H9 (cell line): ENCODE results near the gene ATXN7L3. TPM values are rescaled to one million over a fixed set of nuclear protein-coding genes. Genes with fewer than 3 reads are reported as not detected.

Source experiments
- DNase-seq: peaks from one replicate; pipeline ENCODE4 v3.0.0-alpha.2; 2017
- H2AFZ ChIP-seq: one replicate; pipeline ENCODE4 v1.6.1; 2013; ENCODE audit warnings: mild to moderate bottlenecking, low read length, control low read depth, moderate library complexity
- H2AK5ac ChIP-seq: 2 replicates; pipeline ENCODE4 v1.6.1; 2013; ENCODE audit warnings: low read length, control low read depth, mixed read lengths; ENCODE audit not compliant: insufficient read length
- H2BK120ac ChIP-seq: one replicate; pipeline ENCODE4 v1.6.1; 2013; ENCODE audit warnings: low read depth, mild to moderate bottlenecking, low read length, control low read depth, inconsistent platforms; ENCODE audit not compliant: poor library complexity, severe bottlenecking
- H2BK12ac ChIP-seq: 2 replicates; pipeline ENCODE4 v1.6.1; 2013; ENCODE audit warnings: low read length, control low read depth, mixed read lengths, low read depth; ENCODE audit not compliant: insufficient read length
- H2BK15ac ChIP-seq: 2 replicates; pipeline ENCODE4 v1.6.1; 2013; ENCODE audit warnings: low read depth, low read length, control low read depth
- H2BK20ac ChIP-seq: one replicate; pipeline ENCODE4 v1.6.1; 2013; ENCODE audit warnings: low read depth, mild to moderate bottlenecking, low read length, control low read depth, inconsistent platforms; ENCODE audit not compliant: poor library complexity, severe bottlenecking
- H2BK5ac ChIP-seq: 2 replicates; pipeline ENCODE4 v1.6.1; 2013; ENCODE audit warnings: low read length, control low read depth, mixed read lengths; ENCODE audit not compliant: insufficient read length
- H3K14ac ChIP-seq: 2 replicates; pipeline ENCODE4 v1.6.1; 2013; ENCODE audit warnings: low read length, control low read depth; ENCODE audit not compliant: insufficient read depth
- H3K18ac ChIP-seq: 2 replicates; pipeline ENCODE4 v1.6.1; 2013; ENCODE audit warnings: low read depth, mild to moderate bottlenecking, mixed read lengths, low read length, control low read depth; ENCODE audit not compliant: insufficient read length
- H3K23ac ChIP-seq: 2 replicates; pipeline ENCODE4 v1.6.1; 2013; ENCODE audit warnings: low read length, control low read depth, mixed read lengths, low read depth; ENCODE audit not compliant: insufficient read length
- H3K23me2 ChIP-seq: 2 replicates; pipeline ENCODE4 v1.6.1; 2013; ENCODE audit warnings: low read depth, mild to moderate bottlenecking, mixed read lengths, low read length, control low read depth; ENCODE audit not compliant: insufficient read length, poor library complexity, severe bottlenecking
- H3K27ac ChIP-seq: 2 replicates; pipeline ENCODE4 v1.5.1; 2013; ENCODE audit warnings: low read length, control low read depth, mixed read lengths, low read depth; ENCODE audit not compliant: insufficient read length
- H3K27me3 ChIP-seq: 2 replicates; pipeline ENCODE4 v1.6.1; 2013; ENCODE audit warnings: low read length, control low read depth, inconsistent platforms; ENCODE audit not compliant: insufficient read depth
- H3K4ac ChIP-seq: 2 replicates; pipeline ENCODE4 v1.6.1; 2013; ENCODE audit warnings: low read depth, mild to moderate bottlenecking, control low read depth, inconsistent platforms, low read length, moderate library complexity
- H3K4me1 ChIP-seq: 2 replicates; pipeline ENCODE4 v1.6.1; 2013; ENCODE audit warnings: low read length, control low read depth, inconsistent platforms; ENCODE audit not compliant: insufficient read depth
- H3K4me2 ChIP-seq: 2 replicates; pipeline ENCODE4 v1.6.1; 2013; ENCODE audit warnings: low read length, control low read depth, mixed read lengths; ENCODE audit not compliant: insufficient read length, insufficient read depth
- H3K56ac ChIP-seq: 2 replicates; pipeline ENCODE4 v1.6.1; 2013; ENCODE audit warnings: low read depth, mild to moderate bottlenecking, mixed read lengths, low read length, control low read depth; ENCODE audit not compliant: insufficient read length
- H3K79me1 ChIP-seq: 2 replicates; pipeline ENCODE4 v1.6.1; 2013; ENCODE audit warnings: low read depth, mild to moderate bottlenecking, moderate library complexity, low read length, control low read depth, inconsistent platforms; ENCODE audit not compliant: insufficient read depth, poor library complexity, severe bottlenecking
- H3K79me2 ChIP-seq: 2 replicates; pipeline ENCODE4 v1.6.1; 2013; ENCODE audit warnings: low read length, control low read depth, inconsistent platforms; ENCODE audit not compliant: insufficient read depth
- H3K9ac ChIP-seq: 2 replicates; pipeline ENCODE4 v1.6.1; 2013; ENCODE audit warnings: low read length, control low read depth, mixed read lengths; ENCODE audit not compliant: insufficient read length; ENCODE audit errors: extremely low read depth
- H3K9me3 ChIP-seq: one replicate; pipeline ENCODE4 v1.6.1; 2013; ENCODE audit warnings: low read depth, low read length, inconsistent platforms; ENCODE audit not compliant: control insufficient read depth
- H3T11ph ChIP-seq: one replicate; pipeline ENCODE4 v1.6.1; 2013; ENCODE audit warnings: mild to moderate bottlenecking, low read length, control low read depth, inconsistent platforms
- H4K20me1 ChIP-seq: one replicate; pipeline ENCODE4 v1.6.1; 2013; ENCODE audit not compliant: control insufficient read depth, insufficient read length, insufficient read depth
- H4K5ac ChIP-seq: 2 replicates; pipeline ENCODE4 v1.6.1; 2013; ENCODE audit warnings: low read depth, mild to moderate bottlenecking, mixed read lengths, low read length, control low read depth; ENCODE audit not compliant: insufficient read length
- H4K8ac ChIP-seq: replicated peaks from 2 replicates; pipeline ENCODE4 v1.6.1; 2013; ENCODE audit warnings: low read length, control low read depth, mixed read lengths, low read depth; ENCODE audit not compliant: insufficient read length
- H4K91ac ChIP-seq: 2 replicates; pipeline ENCODE4 v1.6.1; 2013; ENCODE audit warnings: low read depth, mild to moderate bottlenecking, moderate library complexity, mixed read lengths, low read length, control low read depth; ENCODE audit not compliant: insufficient read length
- H3K27ac Mint-ChIP-seq, 3 experiments: 2 replicates in 2 of 3; 3 replicates in 1 of 3; pipeline ENCODE4 v1.8.0; 2020 to 2021; ENCODE audit warnings: mixed read lengths in 3 of 3, mild to moderate bottlenecking in 1 of 3, moderate library complexity in 1 of 3
- H3K27me3 Mint-ChIP-seq: 2 replicates; pipeline ENCODE4 v1.8.0; 2021; ENCODE audit warnings: low read depth, mild to moderate bottlenecking, moderate library complexity, mixed read lengths
- H3K36me3 Mint-ChIP-seq, 3 experiments: 2 replicates in 2 of 3; 3 replicates in 1 of 3; pipeline ENCODE4 v1.8.0; 2020 to 2021; ENCODE audit warnings: low read depth in 3 of 3, mixed read lengths in 3 of 3; ENCODE audit not compliant: insufficient read depth in 1 of 3
- H3K4me1 Mint-ChIP-seq, 2 experiments: 2 replicates each; pipeline ENCODE4 v1.8.0; 2020; ENCODE audit warnings: mixed read lengths in 2 of 2
- H3K4me3 Mint-ChIP-seq, 2 experiments: 2 replicates in 1 of 2; 3 replicates in 1 of 2; pipeline ENCODE4 v1.8.0; 2020 to 2021; ENCODE audit warnings: mild to moderate bottlenecking in 2 of 2, mixed read lengths in 2 of 2, moderate library complexity in 1 of 2
- H3K9me3 Mint-ChIP-seq, 2 experiments: 2 replicates in 1 of 2; 3 replicates in 1 of 2; pipeline ENCODE4 v1.8.0; 2020; ENCODE audit warnings: mild to moderate bottlenecking in 2 of 2, mixed read lengths in 2 of 2, moderate library complexity in 1 of 2
- CTCF ChIP-seq: fragments of 200-600 bp; sonication (generic); conservative IDR thresholded peaks from 3 replicates; pipeline ENCODE4 v1.8.0; 2021; ENCODE audit warnings: antibody characterized with exemption, mild to moderate bottlenecking
- whole genome bisulfite sequencing: extraction: QIAGEN DNeasy Blood & Tissue Kit; methylation state at CpG from one replicate; pipeline ENCODE4 v1.1.7; 2013; ENCODE audit warnings: missing lambda C conversion rate, low lambda C conversion rate, mixed read lengths; ENCODE audit not compliant: insufficient read length; ENCODE audit errors: extremely low coverage; 5-methylcytosine and 5-hydroxymethylcytosine counted together
- total RNA-seq: library from RNA; stranded (reverse); gene quantifications from 2 replicates; pipeline ENCODE4 v1.2.1, GENCODE V29; 2021

ATXN7L3 gene
- total RNA-seq, 1 experiment from 2014 or later: 125 TPM

DNA sequence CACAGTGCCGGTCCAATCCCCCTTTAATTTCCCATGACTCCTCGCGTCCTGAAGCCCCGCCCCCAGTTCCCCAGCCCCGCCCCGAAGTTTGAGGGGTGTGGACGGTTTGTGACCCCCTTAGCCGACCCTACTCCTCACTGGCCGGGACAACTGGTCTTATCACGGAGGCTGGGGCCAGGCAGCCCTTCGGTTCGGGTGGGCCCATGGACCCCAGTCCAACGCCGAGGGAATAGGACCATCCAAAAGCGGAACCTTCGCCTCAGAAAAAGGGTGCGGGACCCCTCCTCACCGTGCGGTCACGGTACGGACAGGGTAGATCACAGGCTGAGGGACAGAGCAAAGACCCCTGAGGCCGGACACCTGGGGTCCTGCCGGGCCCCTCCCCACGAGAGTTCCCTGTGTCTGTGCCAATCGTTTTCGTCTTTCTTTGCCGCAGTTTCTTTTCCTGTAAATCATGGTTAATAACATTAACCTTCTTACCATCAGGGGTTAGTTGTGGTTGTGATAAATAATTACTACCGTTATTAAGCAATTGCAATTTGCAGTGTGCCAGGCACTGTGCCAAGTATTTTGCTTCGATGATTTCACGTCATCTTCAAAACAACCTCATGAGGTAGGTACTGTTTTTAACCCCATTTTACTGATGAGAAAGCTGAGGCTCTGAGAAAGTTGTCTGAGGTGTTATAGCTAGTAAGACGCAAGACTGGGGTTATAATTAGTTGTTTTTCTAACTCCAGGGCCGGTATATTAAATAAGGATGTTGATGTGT, 12.4 kb downstream of the ATXN7L3 start:
- H2BK20ac ChIP-seq: no peak overlapping the region
- no peak overlapping the region for H3T11ph ChIP-seq
- Mint-ChIP-seq H3K4me1 (peaks cover 12 to 37% of the 10 kb centered on the region in 2 experiments), H3K27me3 (no peaks in the 10 kb centered on the region; the same call in 1 of the 2 replicates), H3K9me3 (peaks cover 0 to 3% of the 10 kb centered on the region in 2 experiments; a peak in 2 of 5 replicates), H3K4me3 (peak overlapping the region; percentile 95 to 99), H3K36me3 (peaks cover 11 to 41% (median 25%) of the 10 kb centered on the region in 3 experiments), H3K27ac (peak overlapping the region; percentile 97 to 99 (median 98))
- no peak overlapping the region for H3K27ac ChIP-seq
- H4K20me1 ChIP-seq: no peaks in the 10 kb centered on the region
- no peaks in the 10 kb centered on the region for H3K9me3 ChIP-seq
- H3K4me2 ChIP-seq: peak overlapping the region; percentile 67
- H2BK15ac ChIP-seq: no peak overlapping the region
- H3K4me1 ChIP-seq: no peaks in the 10 kb centered on the region
- H3K9ac ChIP-seq: peak overlapping the region; percentile 91
- no peak overlapping the region for H2BK12ac ChIP-seq
- H3K79me2 ChIP-seq: peaks cover 8% of the 10 kb centered on the region; the same call in 1 of the 2 replicates
- H3K23ac ChIP-seq: no peak overlapping the region
- H3K79me1 ChIP-seq: peaks cover 3% of the 10 kb centered on the region
- H3K56ac ChIP-seq: no peak overlapping the region
- TF ChIP-seq CTCF: no peak
- no peak overlapping the region for H4K91ac ChIP-seq
- H3K23me2 ChIP-seq: no peaks in the 10 kb centered on the region
- no CpG with 5 or more reads among the region's 32 CpGs for WGBS
- no peak overlapping the region for H3K4ac ChIP-seq
- no peak overlapping the region for H4K5ac ChIP-seq
- peak overlapping the region; percentile 97 for H3K18ac ChIP-seq
- H3K27me3 ChIP-seq: no peaks in the 10 kb centered on the region
- H2AK5ac ChIP-seq: no peak overlapping the region
- no peak overlapping the region for H2BK5ac ChIP-seq
- no peak overlapping the region for H4K8ac ChIP-seq
- H3K14ac ChIP-seq: peak overlapping the region; percentile 94
- H2AFZ ChIP-seq: no peak overlapping the region
- no peak for DNase-seq
- H2BK120ac ChIP-seq: no peak overlapping the region
